GM21576 (cell line): ENCODE data around the gene RCAN2.

Source experiments
- ATAC-seq: cut with Tn5 transposase; IDR thresholded peaks from one replicate; pipeline ENCODE4 v1.9.1; 2021; ENCODE audit warnings: mild to moderate bottlenecking, moderate library complexity; ENCODE audit not compliant: unreplicated experiment

The RCAN2 gene

GRCh38 chr6:46500382-46500781, 9.1 kb upstream of the RCAN2 start:
- ATAC-seq = no peak

- no peak for ATAC-seq
These were observed 639 bp upstream of the RCAN2 start for GRCh38 chr6:46491628-46492547.

- ATAC-seq = no peak
These were observed 636 bp downstream of the RCAN2 start for GRCh38 chr6:46490425-46491200.

- no peak for ATAC-seq
These were observed 5.1 kb downstream of the RCAN2 start for GRCh38 chr6:46486181-46486580.

GRCh38 chr6:46484081-46484820, 7.0 kb downstream of the RCAN2 start:
- ATAC-seq = no peak

GRCh38 chr6:46476301-46476700, 14.9 kb downstream of the RCAN2 start:
- ATAC-seq = no peak

- no peak for ATAC-seq
These were observed 17.4 kb downstream of the RCAN2 start for GRCh38 chr6:46473881-46474280.

- no peak for ATAC-seq
These were observed 19.0 kb downstream of the RCAN2 start for GRCh38 chr6:46472243-46472642.

- no peak for ATAC-seq
These were observed 22.2 kb downstream of the RCAN2 start for GRCh38 chr6:46469021-46469420.

- ATAC-seq = no peak
These were observed 22.7 kb downstream of the RCAN2 start for GRCh38 chr6:46468403-46469010.

GRCh38 chr6:46466570-46466969, 24.7 kb downstream of the RCAN2 start:
- ATAC-seq = no peak

- ATAC-seq = no peak
These were observed 25.7 kb downstream of the RCAN2 start for GRCh38 chr6:46465294-46466165.

GRCh38 chr6:46456297-46456696, 35.0 kb downstream of the RCAN2 start:
- no peak for ATAC-seq

- ATAC-seq = no peak
These were observed 36.6 kb downstream of the RCAN2 start for GRCh38 chr6:46454691-46455090.

- ATAC-seq = no peak
These were observed 37.4 kb downstream of the RCAN2 start for GRCh38 chr6:46453741-46454316.

GRCh38 chr6:46453216-46453615, 38.0 kb downstream of the RCAN2 start:
- ATAC-seq = no peak

- ATAC-seq = no peak
These were observed 38.8 kb downstream of the RCAN2 start for GRCh38 chr6:46452312-46452917.

GRCh38 chr6:46451343-46451742, 39.9 kb downstream of the RCAN2 start:
- ATAC-seq = no peak

GRCh38 chr6:46444772-46445454, 46.3 kb downstream of the RCAN2 start:
- ATAC-seq = no peak
